Measurements from ENCODE around the gene DIP2B. TPM values are rescaled to one million over a fixed set of nuclear protein-coding genes. Genes with fewer than 3 reads are reported as not detected.
"Not testable (repeated sequence)": the region's sequence is repeated elsewhere in the genome, so short reads cannot be mapped to it uniquely, and the experiment has no call there.

DIP2B gene
- total RNA-seq, 1 donor from 2014 or later, result 30.2 TPM

- TF ChIP-seq CTCF (IDR thresholded peaks at IDR 0.05; ENCODE audit: unreplicated experiment), result no peak
- H3K9me3 Mint-ChIP-seq (ENCODE audit: low read depth), result no peaks in the 10 kb centered on the region
- H3K4me3 Mint-ChIP-seq (ENCODE audit: low read depth), result no peak overlapping the region
- H3K27ac Mint-ChIP-seq, result no peak overlapping the region
- peaks cover 12% of the 10 kb centered on the region for H3K4me1 Mint-ChIP-seq (ENCODE audit: low read depth)
- no peaks in the 10 kb centered on the region for H3K27me3 Mint-ChIP-seq
- peaks cover 5% of the 10 kb centered on the region for H3K36me3 Mint-ChIP-seq (ENCODE audit: insufficient read depth)
- no peak for DNase-seq (ENCODE audit: low spot score, unreplicated experiment)
Observed at GRCh38 chr12:50551866-50552265, 47.1 kb downstream of the DIP2B start.

DNA sequence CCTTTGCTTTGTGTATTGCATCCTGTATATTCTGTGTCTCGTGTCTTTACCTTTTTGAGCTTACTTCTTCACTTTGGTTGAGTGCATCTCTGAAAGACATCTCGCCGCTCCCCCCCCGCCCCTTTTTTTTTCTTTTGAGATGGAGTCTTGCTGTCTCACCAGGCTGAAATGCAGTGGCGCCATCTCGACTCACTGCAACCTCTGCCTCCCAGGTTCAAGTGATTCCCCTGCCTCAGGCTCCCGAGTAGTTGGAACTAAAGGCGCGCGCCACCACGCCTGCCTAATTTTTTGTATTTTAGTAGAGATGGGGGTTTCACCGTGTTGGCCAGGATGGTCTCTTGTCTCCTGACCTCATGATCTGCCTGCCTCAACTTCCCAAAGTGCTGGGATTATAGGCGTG, 49.9 kb downstream of the DIP2B start:
- no peak overlapping the region for H3K4me3 Mint-ChIP-seq (ENCODE audit: low read depth)
- H3K27me3 Mint-ChIP-seq, result no peaks in the 10 kb centered on the region
- no peak for DNase-seq (ENCODE audit: low spot score, unreplicated experiment)
- H3K27ac Mint-ChIP-seq, result no peak overlapping the region
- H3K9me3 Mint-ChIP-seq (ENCODE audit: low read depth), result no peaks in the 10 kb centered on the region
- no peak for TF ChIP-seq CTCF (IDR thresholded peaks at IDR 0.05; ENCODE audit: unreplicated experiment)
- H3K4me1 Mint-ChIP-seq (ENCODE audit: low read depth), result peaks cover 6% of the 10 kb centered on the region
- H3K36me3 Mint-ChIP-seq (ENCODE audit: insufficient read depth), result peaks cover 8% of the 10 kb centered on the region

DNA sequence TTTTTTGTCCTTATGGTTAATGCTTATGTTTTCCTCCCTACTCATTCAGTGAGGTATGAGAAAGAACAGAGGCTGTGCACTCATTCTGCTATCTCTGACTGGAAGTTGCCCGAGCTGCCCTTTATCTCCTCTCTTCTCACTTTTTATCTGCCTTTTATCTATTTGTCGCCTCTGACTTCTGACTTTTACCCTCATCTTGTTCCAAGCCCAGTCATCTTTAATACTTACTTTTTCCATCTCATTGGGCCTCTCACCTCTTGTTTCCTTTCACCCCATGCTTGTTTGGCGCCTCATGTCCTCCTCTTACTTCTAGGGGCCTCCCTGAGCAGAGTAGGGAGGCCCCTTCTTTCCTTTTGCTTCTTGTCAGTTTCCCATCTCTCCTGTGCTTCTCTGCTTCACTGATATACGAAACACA, 50.7 kb downstream of the DIP2B start:
- peak overlapping the region; percentile 9 for H3K27ac Mint-ChIP-seq
- no peaks in the 10 kb centered on the region for H3K27me3 Mint-ChIP-seq
- H3K9me3 Mint-ChIP-seq (ENCODE audit: low read depth), result no peaks in the 10 kb centered on the region
- no peak overlapping the region for H3K4me3 Mint-ChIP-seq (ENCODE audit: low read depth)
- H3K4me1 Mint-ChIP-seq (ENCODE audit: low read depth), result peaks cover 6% of the 10 kb centered on the region
- TF ChIP-seq CTCF (IDR thresholded peaks at IDR 0.05; ENCODE audit: unreplicated experiment), result no peak
- no peak for DNase-seq (ENCODE audit: low spot score, unreplicated experiment)
- peaks cover 8% of the 10 kb centered on the region for H3K36me3 Mint-ChIP-seq (ENCODE audit: insufficient read depth)

GRCh38 chr12:50556273-50556672, 51.5 kb downstream of the DIP2B start:
- Mint-ChIP-seq H3K9me3 (ENCODE audit: low read depth) (no peaks in the 10 kb centered on the region), H3K27me3 (no peaks in the 10 kb centered on the region), H3K27ac (no peak overlapping the region), H3K4me3 (ENCODE audit: low read depth) (no peak overlapping the region), H3K36me3 (ENCODE audit: insufficient read depth) (peaks cover 8% of the 10 kb centered on the region), H3K4me1 (ENCODE audit: low read depth) (peaks cover 8% of the 10 kb centered on the region)
- no peak for DNase-seq (ENCODE audit: low spot score, unreplicated experiment)
- no peak for TF ChIP-seq CTCF (IDR thresholded peaks at IDR 0.05; ENCODE audit: unreplicated experiment)

DNA sequence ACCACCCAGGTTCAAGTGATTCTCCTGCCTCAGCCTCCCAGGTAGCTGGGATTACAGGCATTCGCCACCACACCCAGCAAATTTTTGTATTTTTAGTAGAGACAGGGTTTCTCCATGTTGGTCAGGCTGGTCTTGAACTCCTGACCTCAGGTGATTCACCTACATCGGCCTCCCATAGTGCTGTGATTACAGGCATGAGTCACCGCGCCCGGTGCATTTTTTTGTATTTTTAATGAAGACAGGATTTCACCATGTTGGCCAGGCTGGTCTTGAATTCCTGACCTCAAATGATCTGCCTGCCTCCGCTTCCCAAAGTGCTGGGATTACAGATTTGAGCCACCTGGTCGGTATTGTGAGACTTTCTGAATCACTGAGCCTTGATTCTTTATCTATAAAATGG, 52.0 kb downstream of the DIP2B start:
- not testable (repeated sequence) for H3K27ac Mint-ChIP-seq; H3K36me3 Mint-ChIP-seq (ENCODE audit: insufficient read depth); H3K9me3 Mint-ChIP-seq (ENCODE audit: low read depth); H3K4me3 Mint-ChIP-seq (ENCODE audit: low read depth); H3K4me1 Mint-ChIP-seq (ENCODE audit: low read depth); H3K27me3 Mint-ChIP-seq; DNase-seq (ENCODE audit: low spot score, unreplicated experiment)

GRCh38 chr12:50557421-50557820, 52.6 kb downstream of the DIP2B start:
- Mint-ChIP-seq H3K27me3 (no peaks in the 10 kb centered on the region), H3K36me3 (ENCODE audit: insufficient read depth) (peaks cover 5% of the 10 kb centered on the region), H3K4me3 (ENCODE audit: low read depth) (no peak overlapping the region), H3K4me1 (ENCODE audit: low read depth) (peaks cover 11% of the 10 kb centered on the region), H3K27ac (no peak overlapping the region), H3K9me3 (ENCODE audit: low read depth) (no peaks in the 10 kb centered on the region)
- TF ChIP-seq CTCF (IDR thresholded peaks at IDR 0.05; ENCODE audit: unreplicated experiment), result no peak
- no peak for DNase-seq (ENCODE audit: low spot score, unreplicated experiment)

Measured in progenitor cell of endocrine pancreas (in vitro differentiated cells).